GM23248 (cell line): ENCODE data around the gene PWWP2A. TPM values are rescaled to one million over a fixed set of nuclear protein-coding genes. Genes with fewer than 3 reads are reported as not detected.

Source experiments
- DNase-seq: peaks from one replicate; pipeline ENCODE4 v3.0.0-alpha.2; 2015
- H2AFZ ChIP-seq: fragments of 200-600 bp; sonication (generic); 2 replicates; pipeline ENCODE4 v1.6.1; 2016; ENCODE audit warnings: antibody characterized with exemption
- H3F3A ChIP-seq: fragments of 200-600 bp; sonication (generic); 2 replicates; pipeline ENCODE4 v1.6.1; 2016; ENCODE audit warnings: mild to moderate bottlenecking, antibody characterized with exemption, mixed run types; ENCODE audit not compliant: insufficient read depth
- H3K27ac ChIP-seq: fragments of 200-600 bp; sonication (generic); 2 replicates; pipeline ENCODE4 v1.5.1; 2016; ENCODE audit warnings: mild to moderate bottlenecking
- H3K27me3 ChIP-seq: fragments of 200-600 bp; sonication (generic); replicated peaks from 2 replicates; pipeline ENCODE4 v1.6.1; 2016; ENCODE audit warnings: mild to moderate bottlenecking; ENCODE audit not compliant: insufficient read depth
- H3K36me3 ChIP-seq: fragments of 200-600 bp; sonication (generic); 2 replicates; pipeline ENCODE4 v1.6.1; 2016; ENCODE audit warnings: low read depth, mild to moderate bottlenecking
- H3K4me1 ChIP-seq: fragments of 200-600 bp; sonication (generic); 2 replicates; pipeline ENCODE4 v1.6.1; 2016; ENCODE audit warnings: mild to moderate bottlenecking; ENCODE audit not compliant: insufficient read depth
- H3K4me2 ChIP-seq: fragments of 200-600 bp; sonication (generic); one replicate; pipeline ENCODE4 v1.6.1; 2016; ENCODE audit warnings: mild to moderate bottlenecking; ENCODE audit not compliant: unreplicated experiment
- H3K4me3 ChIP-seq: fragments of 200-600 bp; sonication (generic); 2 replicates; pipeline ENCODE4 v1.5.1; 2016; ENCODE audit warnings: mild to moderate bottlenecking
- H3K79me2 ChIP-seq: fragments of 200-600 bp; sonication (generic); 2 replicates; pipeline ENCODE4 v1.6.1; 2016; ENCODE audit warnings: mild to moderate bottlenecking; ENCODE audit not compliant: insufficient read depth
- H3K9ac ChIP-seq: fragments of 200-600 bp; sonication (generic); 2 replicates; pipeline ENCODE4 v1.6.1; 2016; ENCODE audit warnings: mild to moderate bottlenecking
- H3K9me2 ChIP-seq: fragments of 200-600 bp; sonication (generic); 2 replicates; pipeline ENCODE4 v1.6.1; 2016; ENCODE audit warnings: mixed run types, mild to moderate bottlenecking, moderate library complexity; ENCODE audit not compliant: insufficient read depth
- H3K9me3 ChIP-seq: fragments of 200-600 bp; sonication (generic); one replicate; pipeline ENCODE4 v1.6.1; 2017; ENCODE audit warnings: low read depth
- H4K20me1 ChIP-seq: fragments of 200-600 bp; sonication (generic); 2 replicates; pipeline ENCODE4 v1.6.0; 2016; ENCODE audit not compliant: insufficient read depth
- EZH2 ChIP-seq: fragments of 200-600 bp; sonication (generic); IDR thresholded peaks from 2 replicates; pipeline ENCODE4 v1.6.1; 2018; ENCODE audit warnings: antibody characterized with exemption, mild to moderate bottlenecking; ENCODE audit not compliant: insufficient read depth, poor library complexity, severe bottlenecking
- EZH2phosphoT487 ChIP-seq: fragments of 200-600 bp; sonication (generic); IDR thresholded peaks from 2 replicates; pipeline ENCODE4 v1.6.1; 2018; ENCODE audit warnings: antibody characterized with exemption, moderate library complexity, mild to moderate bottlenecking, low read depth; ENCODE audit not compliant: insufficient read depth
- WGBS, 2 experiments: methylation state at CpG; one replicate each; pipeline ENCODE4 v1.1.6; 2015 to 2017; ENCODE audit warnings: low lambda C conversion rate in 2 of 2, low coverage in 1 of 2; ENCODE audit errors: missing lambda C conversion rate in 2 of 2; 5-methylcytosine and 5-hydroxymethylcytosine counted together
- in situ Hi-C: fragments of 300-500 bp; cut with MboI; formaldehyde crosslinking; loops from 2 replicates; pipeline ENCODE4 v1.15.0; 2020
- polyA plus RNA-seq: library from polyadenylated mRNA; unstranded; fragments of >200 nt; fragmentation: Nextera tagmentation; extraction: Ambion mirVana; gene quantifications from 2 replicates; pipeline ENCODE4 v1.2.1, GENCODE V29; 2016
- total RNA-seq: library from RNA; depleted of rRNA; stranded (reverse); fragments of >200 nt; shearing (Covaris generic); gene quantifications from 2 replicates; pipeline ENCODE4 v1.2.3, GENCODE V29; 2014

PWWP2A gene
- total and polyA plus RNA-seq, 2 experiments from 2014 or later: 7.8 to 13.2 TPM

GRCh38 chr5:160133918-160134304, 14.7 kb upstream of the PWWP2A start:
- no peaks in the 10 kb centered on the region for H3K27me3 ChIP-seq
- no peaks in the 10 kb centered on the region for H3K9me2 ChIP-seq
- peak overlapping the region; percentile 85; the same call in 1 of the 2 replicates for H2AFZ ChIP-seq
- no peaks in the 10 kb centered on the region for H4K20me1 ChIP-seq
- TF ChIP-seq EZH2: no peak
- TF ChIP-seq EZH2phosphoT487: no peak
- H3K9ac ChIP-seq: no peak overlapping the region
- DNase-seq: no peak
- no peak overlapping the region for H3K4me3 ChIP-seq
- no peaks in the 10 kb centered on the region for H3K9me3 ChIP-seq
- no peaks in the 10 kb centered on the region for H3K36me3 ChIP-seq
- peaks cover 9% of the 10 kb centered on the region for H3K4me1 ChIP-seq
- in situ Hi-C loops: no loop called here
- 25% methylated on average over 4 to 5 of the region's 7 CpGs for WGBS, 2 experiments
- peak overlapping the region; percentile 68; the same call in 1 of the 2 replicates for H3K27ac ChIP-seq
- H3F3A ChIP-seq: no peaks in the 10 kb centered on the region
- no peaks in the 10 kb centered on the region for H3K79me2 ChIP-seq
- H3K4me2 ChIP-seq: no peak overlapping the region

GRCh38 chr5:160133071-160133917, 14.0 kb upstream of the PWWP2A start:
- Histone ChIP-seq H3K36me3 (no peaks in the 10 kb centered on the region), H3K4me3 (no peak overlapping the region; the same call in 1 of the 2 replicates)

GRCh38 chr5:160129841-160130240, 10.6 kb upstream of the PWWP2A start:
- Histone ChIP-seq H3K36me3 (no peaks in the 10 kb centered on the region), H3K9me3 (no peaks in the 10 kb centered on the region), H3F3A (no peaks in the 10 kb centered on the region), H3K9ac (no peak overlapping the region), H2AFZ (no peak overlapping the region), H3K4me3 (no peak overlapping the region), H4K20me1 (no peaks in the 10 kb centered on the region), H3K79me2 (no peaks in the 10 kb centered on the region), H3K27ac (no peak overlapping the region), H3K4me1 (peaks cover 9% of the 10 kb centered on the region), H3K9me2 (no peaks in the 10 kb centered on the region), H3K4me2 (no peak overlapping the region), H3K27me3 (no peaks in the 10 kb centered on the region)
- in situ Hi-C loops: no loop called here
- DNase-seq: peak; percentile 34
- whole genome bisulfite sequencing, 2 experiments: 62 to 76% methylated on average over 5 to 6 of the region's 6 CpGs
- TF ChIP-seq EZH2 (no peak), EZH2phosphoT487 (no peak)

More at GRCh38 chr5:160133071-160133917, 14.0 kb upstream of the PWWP2A start:
- Histone ChIP-seq H3K9me3 (no peaks in the 10 kb centered on the region), H3F3A (no peaks in the 10 kb centered on the region), H2AFZ (peak overlapping the region; percentile 85), H3K4me2 (peak overlapping the region; percentile 62), H3K27me3 (no peaks in the 10 kb centered on the region), H3K27ac (peak overlapping the region; percentile 68), H3K79me2 (no peaks in the 10 kb centered on the region), H3K4me1 (peaks cover 9% of the 10 kb centered on the region), H3K9me2 (no peaks in the 10 kb centered on the region), H3K9ac (peak overlapping the region; percentile 56), H4K20me1 (no peaks in the 10 kb centered on the region)
- in situ Hi-C loops: no loop called here
- TF ChIP-seq EZH2phosphoT487 (no peak), EZH2 (no peak)
- 17 to 18% methylated on average over 23 to 31 of the region's 31 CpGs for WGBS, 2 experiments
- DNase-seq: peak; percentile 80

GRCh38 chr5:160128632-160129031, 9.4 kb upstream of the PWWP2A start:
- peaks cover 9% of the 10 kb centered on the region for H3K4me1 ChIP-seq
- no peak for TF ChIP-seq EZH2phosphoT487
- no peak for TF ChIP-seq EZH2
- no peak overlapping the region for H3K9ac ChIP-seq
- no peak overlapping the region for H3K4me3 ChIP-seq
- DNase-seq: no peak
- H3K9me2 ChIP-seq: no peaks in the 10 kb centered on the region
- WGBS, 2 experiments: 96 to 97% methylated on average over 7 of the region's 7 CpGs
- no peaks in the 10 kb centered on the region for H3K36me3 ChIP-seq
- H2AFZ ChIP-seq: no peak overlapping the region
- H3F3A ChIP-seq: no peaks in the 10 kb centered on the region
- no peak overlapping the region for H3K27ac ChIP-seq
- H3K27me3 ChIP-seq: no peaks in the 10 kb centered on the region
- H3K4me2 ChIP-seq: no peak overlapping the region
- in situ Hi-C loops: no loop called here
- H4K20me1 ChIP-seq: no peaks in the 10 kb centered on the region
- no peaks in the 10 kb centered on the region for H3K9me3 ChIP-seq
- no peaks in the 10 kb centered on the region for H3K79me2 ChIP-seq
